ENCODE measurements around the gene SRP19.
"Not testable (repeated sequence)": the region's sequence is repeated elsewhere in the genome, so short reads cannot be mapped to it uniquely, and the experiment has no call there.

Gene SRP19

DNA sequence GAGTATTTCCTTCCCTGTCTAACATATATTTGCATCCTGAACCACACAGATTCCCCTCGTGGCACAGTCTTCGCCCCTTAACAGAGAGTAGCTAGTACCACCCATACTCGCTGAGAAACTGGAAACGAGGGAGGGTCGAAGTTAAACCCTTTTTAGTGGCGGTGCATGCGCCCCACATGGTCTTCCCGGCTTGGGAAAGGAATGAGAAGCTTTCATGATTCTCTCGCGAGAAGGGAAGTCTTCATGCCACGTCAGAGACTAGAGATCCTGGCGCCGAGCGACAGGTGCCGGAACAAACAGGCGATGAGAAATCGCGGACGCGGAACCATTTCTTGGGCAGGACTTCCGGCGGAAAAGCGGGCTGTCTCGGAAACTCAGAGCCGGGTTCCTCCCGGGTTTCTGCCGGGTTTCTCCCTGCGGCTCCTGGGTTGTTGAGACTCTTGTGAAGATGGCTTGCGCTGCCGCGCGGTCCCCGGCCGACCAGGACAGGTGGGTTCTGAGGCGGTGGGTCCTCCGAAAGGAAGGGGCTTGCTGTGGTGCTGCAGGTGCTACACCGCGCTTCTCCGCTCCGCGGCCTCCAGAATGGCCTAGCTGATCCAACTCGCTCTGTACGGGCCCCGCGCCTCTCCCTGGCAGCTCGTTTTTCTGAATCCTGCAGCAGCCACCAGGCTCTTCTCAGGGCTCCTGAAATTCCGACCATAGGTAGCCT, at the start of gene SRP19:
Gene SRP19, plus strand, starts transcription at position 359 of the 709 bp plus-strand sequence. Its CDS starts 90 bp downstream, at position 449.
- peak; percentile 40 to 97 (median 91) for DNase-seq

DNA sequence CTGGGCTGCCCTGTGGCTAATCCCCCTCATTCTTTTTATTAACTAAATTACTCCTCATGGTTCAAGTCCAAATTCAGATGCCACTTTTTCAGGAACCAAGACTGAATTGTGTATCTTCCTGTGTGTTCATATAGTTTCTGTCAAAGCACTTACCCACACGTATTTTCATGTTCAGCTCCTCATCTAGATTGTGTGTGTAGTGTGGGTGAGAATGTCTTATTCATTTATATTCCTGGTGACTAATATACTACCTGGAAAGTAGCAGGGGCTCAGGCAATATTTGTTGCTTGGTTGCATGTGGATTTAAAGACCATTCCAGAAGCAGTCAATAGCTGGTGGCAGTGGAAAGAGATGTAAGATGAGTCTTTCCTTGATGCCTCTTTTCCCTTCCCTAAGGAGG, 48.5 kb upstream of the SRP19 start:
- DNase-seq = no peak

DNA sequence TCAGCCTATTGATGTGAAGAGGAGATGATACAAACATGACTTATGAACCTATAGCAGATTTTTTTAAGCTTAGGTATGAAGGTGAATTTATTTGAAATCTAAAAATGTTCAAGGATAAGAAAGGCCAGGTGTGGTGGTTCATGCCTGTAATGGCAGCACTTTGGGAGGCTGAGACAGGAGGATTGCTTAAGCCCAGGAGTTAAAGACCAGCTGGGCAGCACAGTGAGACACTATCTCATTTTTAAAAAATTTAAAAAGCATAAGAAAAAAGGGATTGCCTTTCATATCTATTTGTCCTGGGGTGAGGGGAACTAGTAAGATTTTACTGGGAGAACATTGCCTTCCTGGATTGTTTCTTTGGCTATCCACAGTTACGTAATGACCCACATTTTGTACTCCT, 40.8 kb upstream of the SRP19 start:
- DNase-seq = no peak

DNA sequence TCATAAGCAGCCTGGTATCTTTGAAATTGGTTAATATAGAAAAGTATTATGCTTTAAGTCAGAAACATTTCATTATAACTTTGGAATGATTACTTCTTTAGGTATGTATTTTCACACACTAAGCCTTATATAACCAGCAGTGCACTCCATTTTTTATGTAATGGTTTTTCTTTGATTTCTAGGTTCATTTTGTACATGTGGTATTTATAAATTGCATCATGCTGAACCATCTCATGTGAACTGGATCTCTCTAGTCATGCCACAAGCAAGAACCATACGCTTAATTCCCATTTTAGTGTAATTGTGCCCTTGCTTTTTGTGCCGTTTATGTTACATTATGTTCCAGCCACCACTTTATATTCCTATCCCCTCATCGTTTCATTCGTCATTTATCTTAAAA, 38.6 kb upstream of the SRP19 start:
- DNase-seq = no peak

DNA sequence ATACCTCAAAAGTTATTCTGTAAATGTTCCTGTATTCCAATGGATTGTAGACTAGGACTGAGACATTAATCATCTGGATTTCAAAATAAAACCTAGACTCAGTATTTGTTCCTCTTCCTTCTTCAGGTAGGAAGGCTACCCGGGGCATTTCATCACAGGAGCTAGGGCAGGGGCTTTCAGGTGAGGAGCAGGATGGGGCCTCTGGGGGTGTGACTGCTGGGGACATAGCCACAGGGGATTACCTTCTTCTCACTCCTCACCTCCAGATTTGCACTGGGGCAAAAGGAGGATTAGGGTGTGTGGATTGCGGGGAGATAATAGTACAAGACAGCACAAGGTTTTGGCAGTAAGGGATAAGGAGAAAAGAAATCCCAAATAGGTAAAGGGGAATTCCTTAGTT, 37.9 kb upstream of the SRP19 start:
- DNase-seq = no peak

DNA sequence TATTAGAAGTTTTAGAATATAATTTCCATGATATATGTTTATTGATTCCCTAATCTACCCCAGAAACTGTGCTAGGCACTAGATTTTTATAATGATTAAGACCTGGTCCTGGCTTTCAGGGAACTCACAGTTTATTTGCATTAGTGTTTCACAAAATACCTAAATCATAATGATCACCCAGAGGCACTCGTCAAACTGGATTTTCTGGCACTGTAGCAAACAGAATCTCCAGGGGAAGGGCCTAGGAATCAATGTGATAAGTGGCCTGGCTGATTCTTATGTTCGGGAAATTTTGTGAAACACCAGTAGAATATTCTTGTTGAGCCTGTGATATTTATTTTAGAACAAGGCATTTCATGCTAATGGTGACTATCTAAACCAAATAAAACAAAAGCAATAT, 37.4 kb upstream of the SRP19 start:
- no peak for DNase-seq

DNA sequence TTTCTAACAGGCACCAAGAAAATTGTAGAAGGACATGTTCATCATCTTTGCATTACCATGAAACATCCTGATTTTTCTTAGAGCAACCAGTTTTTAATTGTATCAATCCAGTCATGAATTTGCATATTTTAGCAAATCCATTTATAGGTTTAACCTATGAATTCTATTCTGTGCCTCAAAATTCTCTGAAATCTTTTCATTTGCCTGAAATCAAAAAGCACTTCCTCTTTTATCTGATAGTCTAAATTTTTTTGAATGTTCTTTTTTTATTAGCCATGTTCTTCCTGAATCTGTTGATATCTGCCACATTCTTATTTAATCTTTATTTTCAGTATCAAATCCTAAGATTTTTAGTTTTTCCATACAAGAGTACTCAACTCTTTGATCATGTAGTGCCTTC, 36.9 kb upstream of the SRP19 start:
- DNase-seq = no peak

DNA sequence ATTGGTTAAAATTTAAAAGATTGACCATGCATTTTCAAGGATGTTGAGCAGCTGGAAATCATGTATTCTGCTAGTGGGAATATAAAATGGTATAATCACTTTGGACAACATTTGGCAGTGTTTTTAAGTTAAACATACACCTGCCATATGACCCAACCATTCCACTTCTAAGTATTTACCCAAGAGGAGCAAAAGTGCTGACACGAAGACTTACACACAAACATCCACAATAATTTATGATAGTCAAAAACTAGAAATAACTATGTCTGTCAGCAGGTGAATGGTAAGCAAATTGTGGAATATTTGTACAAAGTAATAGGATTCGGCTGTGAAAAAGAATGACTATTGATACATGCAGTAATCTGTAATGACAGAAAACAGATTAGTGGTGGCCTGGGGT, 30.7 kb upstream of the SRP19 start:
- DNase-seq = no peak

DNA sequence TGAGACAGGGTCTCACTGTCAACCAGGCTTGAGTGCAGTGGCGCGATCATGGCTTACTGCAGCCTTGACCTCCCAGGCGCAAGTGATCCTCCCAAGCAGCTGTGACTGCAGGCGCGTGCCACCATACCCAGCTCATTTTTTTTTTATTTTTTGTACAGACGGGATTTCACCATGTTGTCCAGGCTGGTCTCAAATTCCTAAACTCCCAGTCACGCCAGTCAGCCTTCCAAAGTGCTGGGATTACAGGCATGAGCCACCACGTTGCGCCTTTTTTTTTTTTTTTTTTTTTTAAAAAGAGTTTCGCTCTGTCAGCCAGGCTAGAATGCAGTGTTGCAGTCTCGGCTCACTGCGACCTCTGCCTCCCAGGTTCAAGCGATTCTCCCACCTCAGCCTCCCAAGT, 27.1 kb upstream of the SRP19 start:
- no peak for DNase-seq

DNA sequence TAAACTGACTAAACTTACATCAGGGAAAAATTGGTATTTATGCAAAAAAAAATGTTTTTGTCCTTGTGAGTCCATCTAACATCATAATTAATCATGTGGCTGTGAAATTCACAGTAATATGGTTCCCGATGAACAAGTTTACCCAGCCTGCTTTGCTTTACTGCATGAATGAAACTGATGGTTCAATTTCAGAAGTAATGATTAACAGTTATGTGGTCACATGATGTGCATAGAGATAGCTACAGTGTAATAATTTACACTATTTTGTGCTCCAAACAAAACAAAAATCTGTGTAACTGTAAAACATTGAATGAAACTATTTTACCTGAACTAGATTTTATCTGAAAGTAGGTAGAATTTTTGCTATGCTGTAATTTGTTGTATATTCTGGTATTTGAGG, 16.6 kb upstream of the SRP19 start:
- no peak for DNase-seq

DNA sequence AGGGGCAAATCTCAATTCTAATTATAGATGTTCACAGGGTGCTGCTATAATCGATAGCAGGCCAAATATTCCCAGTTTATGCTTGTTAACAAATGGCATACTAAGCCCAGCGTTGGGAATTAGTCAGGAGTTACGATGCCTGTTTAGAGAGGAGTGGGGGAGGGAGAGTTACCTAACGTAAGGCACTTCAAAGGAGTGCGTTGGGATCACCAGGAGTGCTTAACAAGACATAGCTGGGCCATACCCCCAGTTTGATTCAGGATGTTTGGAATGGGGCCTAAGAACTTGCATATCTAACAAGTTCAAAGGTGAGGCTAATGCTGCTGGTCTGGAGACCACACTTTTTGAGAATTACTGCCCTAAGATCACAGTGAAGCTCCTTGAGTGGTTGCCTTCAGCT, 14.5 kb upstream of the SRP19 start:
- DNase-seq = no peak

DNA sequence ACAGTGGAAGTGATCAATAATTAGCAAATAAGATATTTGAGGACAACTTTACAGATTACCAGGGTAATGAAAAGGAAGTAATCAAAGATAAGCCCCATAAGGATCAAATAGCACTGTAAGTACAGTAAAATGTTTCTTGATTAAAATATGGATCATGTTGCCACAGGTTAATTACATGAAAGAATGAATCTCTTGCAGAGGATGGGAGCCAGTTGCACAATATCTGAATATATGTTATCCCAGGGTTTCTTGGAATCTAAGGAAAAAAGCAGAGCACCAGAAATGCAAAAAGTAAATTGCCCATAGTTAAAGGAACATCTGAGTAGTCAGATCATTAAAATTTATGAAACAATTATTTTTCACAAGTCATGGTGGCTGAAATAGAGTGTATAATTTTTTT, 13.8 kb upstream of the SRP19 start:
- DNase-seq = no peak

DNA sequence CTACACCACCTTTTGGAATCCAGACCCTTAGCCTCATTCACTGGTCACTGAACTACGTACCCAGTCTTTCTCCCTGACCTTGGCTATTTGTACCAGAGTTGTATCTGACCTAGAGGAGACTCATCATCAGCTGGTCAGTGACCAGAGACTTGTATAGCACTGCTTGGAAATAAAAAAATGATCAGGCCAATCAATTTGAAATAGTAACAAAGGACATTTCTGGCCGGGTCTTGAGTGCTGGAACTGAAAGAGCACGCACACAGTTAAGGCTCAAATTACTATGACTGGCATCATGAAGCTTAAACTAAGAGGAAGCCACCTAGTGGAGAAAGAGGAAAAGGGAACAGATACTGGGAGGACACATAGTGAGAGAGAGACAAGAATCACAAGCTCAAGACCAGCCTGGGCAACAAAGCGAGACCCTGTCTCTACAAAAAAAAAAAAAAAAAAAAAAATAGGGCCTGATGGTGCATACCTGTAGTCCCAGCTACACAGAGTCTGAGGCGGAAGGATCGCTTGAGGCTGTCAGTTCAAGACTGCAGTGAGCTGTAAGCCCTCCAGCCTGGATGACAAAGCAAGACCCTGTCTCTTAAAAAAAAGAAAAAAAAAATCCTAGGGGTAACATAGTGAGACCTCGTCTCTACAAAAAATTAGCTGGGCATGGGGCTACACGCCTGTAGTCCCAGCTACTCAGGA, 12.8 kb upstream of the SRP19 start:
- peak in 1 of 56 donors; percentile 13 for DNase-seq

DNA sequence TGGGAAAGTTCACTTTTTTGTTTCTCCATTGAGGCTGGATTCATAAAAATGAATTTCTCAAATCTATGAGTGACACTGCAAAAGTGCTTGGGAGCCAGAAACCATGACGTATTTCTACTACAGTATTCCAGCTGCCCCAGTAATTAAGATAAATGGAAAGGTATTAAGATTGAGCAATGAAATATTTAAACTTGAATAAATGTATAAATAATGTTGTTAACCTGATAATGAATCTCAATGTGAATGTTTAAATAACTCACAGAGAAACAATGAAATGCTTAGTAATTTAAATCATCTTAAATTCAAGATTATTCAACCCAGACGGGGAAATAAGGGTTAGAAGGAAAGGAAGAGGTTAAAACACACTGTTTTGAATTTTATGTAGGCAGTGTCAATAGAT, 11.2 kb upstream of the SRP19 start:
- DNase-seq = no peak

DNA sequence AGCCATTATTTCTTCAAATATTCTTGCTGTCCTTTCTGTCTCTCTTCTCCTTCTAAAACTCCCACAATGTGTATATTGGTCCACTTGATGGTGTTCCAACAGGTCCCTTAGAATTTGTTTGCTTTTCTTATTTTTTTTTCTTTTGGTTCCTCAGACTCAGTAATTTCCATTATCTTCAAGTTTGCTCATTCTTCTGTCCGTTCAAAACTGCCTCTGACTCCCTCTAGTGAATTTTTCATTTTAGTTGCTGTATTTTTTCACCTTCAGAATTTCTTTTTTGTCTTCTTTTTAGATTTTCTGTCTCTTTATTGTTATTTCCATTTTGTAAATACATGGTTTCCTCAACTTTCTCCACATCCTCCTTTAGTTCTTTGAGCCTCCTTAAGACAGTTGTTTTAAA, 6.4 kb upstream of the SRP19 start:
- DNase-seq = no peak

DNA sequence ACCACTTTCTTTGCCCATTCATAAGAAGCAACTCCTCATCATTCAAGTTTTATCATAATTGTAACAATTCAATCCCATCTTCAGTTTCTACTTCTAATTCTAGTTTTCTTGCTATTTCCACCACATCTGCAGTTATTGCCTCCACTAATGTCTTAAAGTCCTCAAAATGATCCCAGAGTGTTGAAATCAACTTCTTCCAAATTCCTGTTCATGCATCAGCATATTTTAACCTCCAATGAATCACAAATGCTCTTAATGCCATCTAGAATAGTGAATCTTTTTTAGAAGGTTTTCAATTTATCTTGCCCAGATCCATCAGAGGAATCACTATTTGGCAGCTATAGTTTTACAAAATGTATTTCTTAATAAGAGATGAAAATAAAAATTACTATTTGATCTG, 3.2 kb upstream of the SRP19 start:
- DNase-seq = no peak

DNA sequence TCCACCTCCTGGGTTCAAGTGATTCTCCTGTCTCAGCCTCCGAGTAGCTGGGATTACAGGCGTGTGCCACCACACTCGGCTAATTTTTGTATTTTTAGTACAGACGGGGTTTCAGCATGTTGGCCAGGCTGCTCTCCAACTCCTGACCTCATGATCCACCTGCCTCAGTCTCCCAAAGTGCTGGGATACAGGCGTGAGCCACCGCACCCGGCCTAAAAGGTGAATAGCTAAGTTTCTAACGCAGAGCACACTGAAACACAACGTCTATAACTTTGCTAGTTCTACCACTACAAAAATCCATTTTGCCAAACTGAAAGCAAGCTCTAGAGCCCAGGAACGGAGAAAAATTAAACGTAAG, 537 bp upstream of the SRP19 start:
- not testable (repeated sequence) for DNase-seq

DNA sequence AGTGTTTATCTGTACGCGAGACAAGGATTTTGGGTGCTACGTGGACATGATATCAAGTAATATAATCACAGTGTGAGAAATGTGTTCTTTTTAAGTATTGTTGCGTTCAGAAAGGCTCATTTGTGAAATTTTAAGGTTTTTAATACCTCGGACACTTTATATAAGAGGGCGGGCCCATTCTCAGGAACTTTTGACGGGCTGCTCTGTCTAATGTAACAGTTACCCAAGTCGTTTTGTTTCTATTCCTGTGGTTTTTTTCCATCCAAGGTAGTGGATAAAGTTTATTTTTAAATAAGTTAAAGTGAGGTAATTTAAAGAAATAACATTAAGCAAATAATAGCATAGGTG, 525 bp downstream of the SRP19 start:
- no peak for DNase-seq

DNA sequence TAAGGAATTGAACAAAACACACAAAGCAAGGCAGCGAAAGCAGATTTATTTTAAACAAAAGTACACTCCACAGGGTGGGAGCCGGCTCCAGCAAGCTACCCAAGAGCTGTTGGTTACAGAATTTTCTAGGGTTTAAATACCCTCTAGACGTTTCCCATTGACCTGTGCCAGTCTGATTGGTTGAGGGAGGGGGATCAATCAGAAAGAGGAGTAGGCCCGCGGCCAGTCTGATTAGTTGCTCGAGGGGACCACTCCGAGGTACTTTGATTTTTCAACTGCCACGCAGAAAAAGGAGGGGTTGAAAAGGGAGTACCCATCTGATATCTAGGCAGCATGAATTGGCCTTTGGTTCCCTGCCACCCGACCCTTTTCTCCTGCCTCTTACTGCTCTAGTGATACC, 998 bp downstream of the SRP19 start:
- DNase-seq = no peak

DNA sequence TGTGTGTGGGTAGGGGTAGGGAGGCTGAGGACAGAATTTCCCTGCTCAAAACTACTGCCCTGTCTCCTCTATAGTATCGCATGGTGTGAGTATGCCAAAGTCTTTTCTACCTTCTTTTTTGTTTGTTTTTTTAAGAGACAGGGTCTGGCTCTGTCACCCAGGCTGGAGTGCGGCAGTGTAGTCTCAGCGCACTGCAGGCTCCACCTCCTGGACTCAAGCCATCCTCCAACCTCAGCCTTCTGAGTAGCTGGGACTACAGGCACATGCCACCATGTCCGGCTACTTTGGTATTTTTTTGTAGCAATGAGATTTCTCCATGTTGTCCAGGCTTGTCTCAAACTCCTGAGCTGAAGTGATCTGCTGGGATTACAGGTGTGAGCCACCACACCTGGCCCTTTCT, 2.5 kb downstream of the SRP19 start:
- DNase-seq = peak in 6 of 56 donors; percentile 5 to 24 (median 12)

DNA sequence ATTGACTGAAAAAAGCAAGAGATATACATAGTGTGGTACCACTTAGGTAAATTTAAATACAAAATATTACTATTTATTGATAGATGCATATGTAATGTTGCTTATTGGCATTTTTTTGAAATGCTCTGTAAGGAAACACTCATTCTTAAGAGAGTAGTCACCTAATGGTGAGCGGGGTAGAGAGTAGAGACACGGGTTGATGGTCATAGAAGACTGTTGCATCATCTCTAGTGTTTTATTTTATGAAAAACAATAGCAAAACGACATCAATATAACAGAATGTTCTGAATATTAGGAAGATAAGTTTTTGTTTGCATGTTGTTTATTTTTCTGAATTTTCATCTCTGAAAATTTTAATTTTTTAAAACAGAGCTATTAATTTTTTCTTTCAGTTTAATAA, 4.0 kb downstream of the SRP19 start:
- DNase-seq = no peak

DNA sequence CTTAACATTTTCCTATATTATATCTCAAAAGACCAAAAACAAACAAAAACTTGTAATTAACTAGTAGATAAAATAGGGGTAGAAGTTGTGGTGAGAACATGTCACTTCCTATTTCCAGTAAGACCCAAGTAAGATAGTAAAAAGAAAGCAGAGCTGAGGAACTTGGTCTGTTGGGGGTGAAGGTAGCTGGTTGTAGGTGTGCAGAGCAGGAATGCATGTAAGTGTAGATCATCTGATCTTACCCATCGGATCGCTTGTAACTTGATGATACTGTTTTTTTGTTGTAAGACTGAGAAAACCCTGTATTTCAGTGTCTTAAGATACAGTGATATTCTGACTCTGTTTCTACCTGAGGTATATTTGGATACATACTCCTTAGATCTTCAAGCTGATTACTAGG, 5.7 kb downstream of the SRP19 start:
- DNase-seq = no peak

DNA sequence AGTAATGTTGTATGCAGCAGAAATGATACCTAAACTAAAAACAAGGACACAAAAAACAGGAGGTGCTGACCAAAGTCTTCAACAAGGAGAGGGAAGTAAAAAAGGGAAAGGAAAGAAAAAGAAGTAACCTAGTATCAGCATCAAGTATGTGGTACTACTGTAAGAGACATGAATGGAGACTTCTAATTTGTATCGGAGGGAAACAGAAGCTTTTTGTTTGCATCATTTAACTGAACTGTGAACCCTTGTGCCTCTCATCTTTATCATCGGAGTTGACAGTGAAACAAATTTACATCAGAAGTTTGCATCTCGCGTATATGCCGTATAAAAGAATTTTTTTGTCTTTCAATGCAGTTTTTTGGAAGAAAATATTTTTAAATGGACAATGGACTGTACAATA, 6.3 kb downstream of the SRP19 start:
- no peak for DNase-seq

DNA sequence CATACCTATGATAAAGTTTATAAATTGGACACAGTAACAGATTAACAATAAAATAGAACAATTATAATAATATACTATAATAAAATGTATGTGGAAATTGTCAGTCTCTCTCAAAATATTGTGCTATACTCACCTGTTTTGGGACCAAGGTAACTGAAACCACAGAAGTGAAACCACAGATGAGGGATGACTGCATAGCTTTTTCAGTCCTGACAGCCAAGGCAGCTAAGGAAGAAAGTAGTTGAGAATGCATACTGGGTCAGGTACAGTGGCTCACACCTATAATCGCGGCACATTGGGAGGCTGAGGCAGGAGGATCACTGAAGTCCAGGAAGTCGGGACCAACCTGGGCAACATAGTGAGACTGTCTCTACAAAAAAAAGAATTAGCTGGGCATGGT, 8.9 kb downstream of the SRP19 start:
- no peak for DNase-seq
